Esophagus muscularis mucosa (tissue), 4 donors: ENCODE results near the gene NUBP2.

Experiments used
- CTCF ChIP-seq, 3 experiments: fragments of 200-600 bp in 2 of 3; fragments of 450-650 bp in 1 of 3; sonication (generic) in 2 of 3; IDR thresholded peaks; one replicate each; pipeline ENCODE4 v1.5.1; 2017 to 2019; ENCODE audit warnings: antibody characterized with exemption in 3 of 3, mild to moderate bottlenecking in 2 of 3, moderate library complexity in 1 of 3
- EP300 ChIP-seq: sonication (generic); formaldehyde crosslinking; IDR thresholded peaks from one replicate; pipeline ENCODE4 v1.6.1; 2017; ENCODE audit warnings: antibody characterized with exemption
- POLR2A ChIP-seq: fragments of 450-650 bp; IDR thresholded peaks from one replicate; pipeline ENCODE4 v1.6.1; 2017; ENCODE audit warnings: antibody characterized with exemption, moderate library complexity, mild to moderate bottlenecking, low read depth

- no peak for TF ChIP-seq CTCF (IDR thresholded peaks at IDR 0.05)
- no peak for TF ChIP-seq EP300
- TF ChIP-seq POLR2A, result no peak
These were observed 35.6 kb downstream of the NUBP2 start for GRCh38 chr16:1818204-1818872.
